Non-pigmented ciliary epithelial cell (primary cell): ENCODE measurements around the gene ABHD17A.

Source experiments
- DNase-seq: peaks from one replicate; pipeline ENCODE4 v3.0.0-alpha.2; 2010; ENCODE audit warnings: low read depth

Gene ABHD17A

GRCh38 chr19:1853295-1854038 lies 31.8 kb downstream of the ABHD17A start:
- no peak for DNase-seq

- no peak for DNase-seq
Measured at GRCh38 chr19:1852581-1853128, 32.6 kb downstream of the ABHD17A start.

DNA sequence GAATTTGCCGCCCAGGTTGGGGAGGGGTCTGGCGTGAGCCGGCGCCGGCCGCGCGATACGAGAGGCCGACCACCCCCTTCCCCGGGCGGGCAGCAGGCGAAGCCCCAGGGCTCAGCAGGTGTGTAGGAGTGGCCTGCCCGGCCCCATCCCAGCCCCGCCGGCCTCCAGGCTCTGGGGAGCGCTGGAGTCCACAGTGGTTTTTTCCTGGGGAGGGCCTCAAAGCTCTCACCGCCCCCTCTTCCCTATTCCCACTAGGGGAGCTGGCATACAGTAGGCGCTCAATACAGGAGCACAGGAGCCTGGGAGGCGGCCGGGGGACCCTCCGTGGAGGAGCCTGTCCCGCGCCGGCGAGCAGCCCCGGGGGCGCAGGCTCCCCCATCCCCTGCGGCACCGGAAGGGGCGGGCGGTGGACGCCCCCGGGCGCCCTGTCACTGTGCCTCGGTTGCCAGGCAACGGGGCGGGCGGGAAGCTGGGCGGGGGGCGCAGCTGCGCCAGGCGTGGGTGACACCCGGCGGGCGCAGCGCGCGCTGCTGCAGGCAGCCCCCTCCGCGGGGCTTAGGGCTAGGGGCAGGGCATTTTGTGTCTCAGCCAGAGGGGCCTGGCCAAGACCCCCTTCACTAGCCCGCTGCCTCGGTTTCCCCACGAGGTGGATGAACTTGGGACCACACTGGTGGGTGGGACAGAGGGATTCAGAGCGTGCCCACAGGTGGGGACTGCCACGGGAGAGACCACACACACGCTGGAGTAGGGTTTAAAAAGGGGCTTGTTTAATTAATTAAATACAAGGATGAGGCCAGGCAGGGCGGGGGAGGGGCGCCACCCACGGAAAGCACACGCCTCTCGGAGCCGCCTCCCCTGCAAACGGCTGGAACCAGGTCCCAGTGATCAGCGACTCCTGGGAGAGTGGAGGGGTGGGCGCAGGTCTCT lies 33.4 kb downstream of the ABHD17A start:
- DNase-seq: no peak

DNA sequence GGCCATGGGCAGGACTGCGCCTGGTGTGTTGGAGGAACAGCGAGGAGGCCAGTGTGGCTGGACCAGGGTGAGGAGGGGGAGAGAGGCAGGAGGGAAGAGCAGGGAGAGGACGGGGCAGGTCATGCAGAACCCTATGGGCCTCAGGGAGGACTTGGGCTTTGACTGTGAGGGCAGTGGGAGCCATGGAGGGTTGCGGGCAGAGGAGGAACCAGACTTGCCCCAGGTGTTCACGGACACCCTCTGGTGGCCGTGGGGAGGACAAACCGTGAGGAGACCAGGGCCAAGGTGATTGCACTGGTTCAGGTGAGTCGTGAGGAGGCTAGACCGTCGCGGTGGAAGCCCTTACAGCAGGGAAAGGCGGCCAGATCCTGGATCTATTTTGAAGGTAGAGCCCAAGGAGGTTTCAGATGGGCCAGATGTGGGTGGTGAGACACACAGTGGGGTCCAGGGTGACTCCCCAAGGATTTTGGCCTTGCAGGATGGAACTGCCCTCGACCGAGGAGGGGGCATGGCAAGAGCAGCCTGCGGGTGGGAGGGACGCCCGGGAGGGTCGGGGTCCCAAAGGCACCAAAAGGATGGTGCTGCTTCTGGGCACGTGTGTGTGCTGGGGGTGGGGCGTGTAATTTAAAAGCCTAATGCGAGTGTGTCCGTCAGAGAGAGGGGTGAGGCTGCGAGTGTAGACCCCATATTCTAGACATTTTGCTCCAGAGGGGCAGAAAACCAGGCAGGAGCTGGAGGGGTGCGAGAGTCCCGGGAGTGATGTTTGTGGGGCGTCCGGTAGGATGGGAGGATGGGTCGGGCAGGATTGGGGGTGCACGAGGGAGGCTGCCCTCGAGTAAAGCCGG lies 34.3 kb downstream of the ABHD17A start:
- no peak for DNase-seq

DNA sequence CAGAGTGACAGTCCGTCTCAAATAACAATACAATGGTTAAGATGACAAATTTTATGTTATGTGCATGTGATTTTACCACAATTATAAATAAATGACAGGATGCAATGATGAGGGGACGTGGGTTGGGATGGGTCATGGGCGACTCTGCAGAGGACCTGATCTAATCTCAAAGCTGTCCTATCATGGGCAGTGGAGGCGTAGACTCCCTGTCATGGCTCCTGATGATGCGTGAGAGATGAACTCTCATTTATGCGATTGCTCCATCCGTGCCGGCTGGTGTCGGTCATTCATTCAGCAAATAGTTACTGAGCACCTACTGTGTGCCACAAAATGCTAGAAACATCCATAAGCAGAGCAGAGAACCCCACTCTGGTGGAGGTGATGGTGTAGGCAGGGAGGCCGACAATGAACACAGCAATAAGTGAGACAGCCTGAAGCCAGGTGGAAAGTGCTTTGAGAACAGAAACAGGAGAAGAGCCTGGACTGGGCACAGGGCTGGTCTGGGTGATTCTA lies 35.4 kb downstream of the ABHD17A start:
- no peak for DNase-seq

DNA sequence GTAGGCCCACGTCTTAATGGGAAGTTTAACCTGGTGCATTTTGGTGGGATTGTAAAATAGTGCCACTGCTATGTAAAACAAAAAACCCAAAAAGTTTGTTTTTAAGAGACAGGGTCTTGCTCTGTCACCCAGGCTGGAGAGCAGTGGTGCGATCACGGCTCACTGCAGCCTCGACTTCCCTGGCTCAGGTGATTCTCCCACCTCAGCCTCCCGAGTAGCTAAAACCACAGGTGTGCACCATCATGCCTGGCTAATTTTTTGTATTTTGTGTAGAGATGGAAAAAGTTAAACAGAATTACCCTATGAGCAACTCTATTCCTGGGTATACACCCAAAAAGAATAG lies 36.2 kb downstream of the ABHD17A start:
- no peak for DNase-seq

GRCh38 chr19:1848399-1849131 lies 36.7 kb downstream of the ABHD17A start, which contains the start of gene REXO1:
TSS of gene REXO1 (minus strand) at chr19:1848483. CDS start at chr19:1848358, 125 bp downstream.
- DNase-seq: peak; percentile 40

DNA sequence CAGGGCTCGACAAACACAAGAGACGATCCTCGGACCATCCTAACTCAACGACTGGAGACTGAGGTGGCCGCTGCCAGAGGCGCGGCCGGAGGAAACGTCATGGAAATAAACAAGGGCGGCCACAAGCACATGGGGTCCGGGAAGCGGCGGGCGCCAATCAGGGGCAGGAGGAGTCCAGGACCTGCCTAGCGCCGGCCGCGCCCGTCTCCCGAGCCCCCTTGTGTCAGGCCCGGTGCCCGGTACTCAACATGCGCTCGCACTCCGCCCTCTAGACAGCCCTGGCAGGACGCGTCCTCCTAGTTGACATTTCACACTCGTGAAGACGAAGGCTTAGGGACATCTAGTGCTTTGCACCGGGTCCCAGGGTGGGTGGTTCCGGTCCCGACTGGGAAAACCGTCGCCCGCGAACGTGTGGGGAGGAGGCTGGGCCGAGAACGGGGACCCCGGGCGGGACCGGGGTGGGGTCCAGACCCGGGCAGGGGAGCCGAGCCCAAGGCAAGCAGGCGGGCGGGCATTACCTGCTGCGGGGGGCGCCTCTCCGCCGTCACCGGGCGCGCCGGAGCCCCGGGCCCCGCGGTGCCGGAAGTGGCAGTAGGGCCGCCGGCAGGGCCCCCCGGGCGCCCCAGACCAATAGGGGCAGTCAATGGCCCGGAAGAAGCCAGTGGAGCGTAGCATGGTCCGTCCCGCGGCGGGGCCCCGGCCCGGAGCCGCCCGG lies 37.5 kb downstream of the ABHD17A start:
- no peak for DNase-seq

- DNase-seq: no peak
Measured at GRCh38 chr19:1847348-1847683, 38.0 kb downstream of the ABHD17A start.

DNA sequence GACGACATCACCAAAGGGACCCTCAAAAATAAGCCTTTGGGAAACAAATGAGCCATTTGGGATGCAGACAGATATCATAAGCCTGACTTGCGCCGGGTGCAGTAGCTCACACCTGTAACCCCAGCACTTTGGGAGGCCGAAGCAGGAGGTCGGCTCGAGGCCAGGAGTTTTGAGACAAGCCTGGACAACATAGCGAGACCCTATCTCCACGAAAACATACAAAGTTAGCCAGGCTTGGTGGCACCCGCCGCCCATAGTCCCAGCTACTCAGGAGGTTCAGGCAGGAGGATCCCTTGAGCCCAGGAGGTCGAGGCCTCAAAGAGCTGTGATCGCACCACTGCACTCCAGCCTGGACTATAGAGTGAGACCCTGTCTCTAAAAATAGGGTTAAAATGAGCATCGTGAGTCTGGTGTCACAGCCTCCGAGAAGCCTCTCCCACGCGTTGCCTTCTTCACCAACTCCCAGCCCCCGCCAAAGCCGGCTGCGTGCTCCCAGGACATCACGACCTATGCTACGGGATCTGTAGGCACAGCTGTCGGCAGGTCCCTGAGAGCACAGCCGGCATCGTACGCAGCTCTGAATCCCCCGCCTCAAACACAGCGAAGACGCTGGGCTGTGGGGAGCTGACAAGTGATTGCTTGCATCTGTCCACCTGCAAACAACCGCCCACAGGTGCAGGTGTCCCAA lies 38.6 kb downstream of the ABHD17A start:
- DNase-seq: no peak

GRCh38 chr19:1845642-1846041 lies 39.7 kb downstream of the ABHD17A start:
- no peak for DNase-seq

GRCh38 chr19:1845125-1845515 lies 40.2 kb downstream of the ABHD17A start:
- DNase-seq: no peak

- DNase-seq: no peak
Measured at GRCh38 chr19:1844513-1845124, 40.7 kb downstream of the ABHD17A start.

- DNase-seq: no peak
Measured at GRCh38 chr19:1843646-1844394, 41.5 kb downstream of the ABHD17A start.

DNA sequence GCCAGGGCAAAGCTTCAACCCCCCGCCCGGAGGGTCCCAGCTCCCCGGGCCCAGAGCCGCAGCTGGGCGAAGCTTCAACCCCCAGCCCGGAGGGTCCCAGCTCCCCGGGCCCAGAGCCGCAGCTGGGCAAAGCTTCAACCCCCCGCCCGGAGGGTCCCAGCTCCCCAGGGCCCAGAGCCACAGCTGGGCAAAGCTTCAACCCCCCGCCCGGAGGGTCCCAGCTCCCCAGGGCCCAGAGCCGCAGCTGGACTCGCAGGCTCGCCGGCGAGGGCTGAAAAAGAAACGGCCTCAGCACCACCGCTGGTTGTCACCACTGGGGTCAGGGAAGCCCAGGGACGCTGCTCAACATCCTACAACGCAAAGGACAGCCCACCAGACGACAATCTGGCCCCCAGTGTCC lies 42.2 kb downstream of the ABHD17A start:
- no peak for DNase-seq

GRCh38 chr19:1841209-1841924 lies 43.9 kb downstream of the ABHD17A start:
- DNase-seq: no peak

DNA sequence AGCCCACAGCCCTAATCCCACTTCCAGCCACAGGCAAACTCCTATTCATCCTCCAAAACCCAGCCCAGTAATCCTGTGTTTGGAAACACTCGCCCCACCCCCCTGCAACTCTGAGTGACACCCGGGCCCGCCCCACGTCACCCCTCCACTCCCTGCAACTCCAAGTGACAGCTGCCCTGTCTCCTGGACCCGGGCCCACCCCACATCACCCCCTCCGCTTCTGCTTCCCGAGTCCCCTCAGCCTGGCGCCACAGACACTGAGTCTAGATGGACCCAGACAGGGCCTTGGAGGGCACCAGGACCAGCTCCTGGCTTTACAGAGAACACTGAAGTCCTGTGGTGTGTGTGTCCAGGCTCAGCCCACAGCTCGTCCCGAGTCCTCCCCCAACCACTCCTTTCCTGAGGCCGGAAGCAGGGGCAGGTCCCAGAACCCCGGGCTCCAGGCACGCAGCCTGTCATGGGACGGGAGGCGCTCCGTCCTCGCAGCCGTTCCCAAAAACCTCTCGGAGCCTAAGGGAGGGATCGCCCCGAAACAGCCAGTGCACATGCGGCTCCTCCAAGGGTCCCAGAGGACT lies 44.7 kb downstream of the ABHD17A start:
- no peak for DNase-seq
